Measurements from ENCODE around the gene PMVK. TPM values are rescaled to one million over a fixed set of nuclear protein-coding genes. Genes with fewer than 3 reads are reported as not detected.

The PMVK gene
- total and polyA plus RNA-seq, 2 donors (not counting 1 experiment from before 2014, with no cell fraction given), result 10.1 to 25.1 TPM

DNA sequence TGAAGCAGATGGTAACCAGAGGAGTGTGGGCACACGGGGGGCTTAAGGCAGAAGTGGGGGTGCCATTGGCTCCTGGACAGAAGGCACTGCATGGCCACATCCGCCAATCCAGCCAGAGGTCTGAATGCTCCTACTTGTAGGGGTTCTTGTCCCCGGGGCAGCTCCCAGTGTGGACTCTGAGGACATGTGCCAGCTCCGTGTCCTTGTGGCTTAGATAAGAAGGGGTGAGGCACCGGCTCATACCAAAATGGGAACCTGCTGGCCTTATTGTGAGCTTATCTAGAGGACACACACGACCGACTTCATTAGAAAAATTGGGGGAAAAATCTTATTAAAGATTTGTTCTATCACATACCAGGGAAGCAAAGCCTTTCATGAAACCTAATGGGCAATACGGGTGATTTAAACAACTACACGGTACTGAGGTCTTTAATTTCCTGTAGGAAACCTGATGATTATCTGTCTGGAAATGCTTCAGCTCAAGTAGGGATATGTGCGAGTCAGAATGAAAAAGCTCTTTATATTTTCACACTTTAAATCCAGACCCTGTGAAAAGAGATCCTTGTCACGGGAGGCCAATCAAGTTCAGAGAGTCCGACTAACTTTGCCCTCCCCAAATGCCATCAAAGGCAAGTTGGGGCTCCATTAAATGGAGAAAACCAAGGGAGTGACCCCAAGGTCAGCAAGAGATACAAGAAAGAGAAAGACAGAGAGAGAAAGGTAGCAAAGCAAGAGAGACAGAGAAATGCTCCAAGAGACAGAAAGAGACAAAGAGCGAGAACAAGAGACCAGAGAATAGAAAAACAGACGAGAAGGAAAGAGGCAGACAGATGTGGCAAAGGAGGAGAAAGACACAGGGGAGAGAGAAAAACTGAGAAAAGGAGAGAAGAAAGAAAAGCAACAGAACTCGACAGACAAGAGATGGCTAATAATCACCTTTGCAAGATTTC is 52.3 kb downstream of the PMVK start:
- no peaks in the 10 kb centered on the region for H3K4me1 ChIP-seq (ENCODE audit: control insufficient read depth, extremely low read depth, insufficient read depth, low read length)
- H3K27me3 ChIP-seq (ENCODE audit: control insufficient read depth, insufficient read depth, low read length), result peaks cover 34% of the 10 kb centered on the region
- no peak overlapping the region for H3K4me2 ChIP-seq (ENCODE audit: extremely low read depth, insufficient read depth, low read length)
- no peak overlapping the region for H3K27ac ChIP-seq (ENCODE audit: insufficient read depth, low read length)
- no peak overlapping the region for H3K4me3 ChIP-seq (replicated peaks in 1 of 4; ENCODE audit: control extremely low read depth in 1 of 4, insufficient read depth in 1 of 4, low read depth in 3 of 4, low read length in 4 of 4)
- H3K36me3 ChIP-seq (ENCODE audit: control insufficient read depth, insufficient read depth, low read length), result no peaks in the 10 kb centered on the region
- no peaks in the 10 kb centered on the region for H3K79me2 ChIP-seq (ENCODE audit: control insufficient read depth, insufficient read depth, low read length)
- H4K20me1 ChIP-seq (ENCODE audit: control insufficient read depth, extremely low read depth, insufficient read depth, low read length), result no peaks in the 10 kb centered on the region
- no peak for DNase-seq (ENCODE audit: low read depth in 2 of 2)
- H3K9ac ChIP-seq (ENCODE audit: insufficient read depth, low read length), result no peak overlapping the region
- no peak overlapping the region for H2AFZ ChIP-seq (ENCODE audit: low read length)
- no peaks in the 10 kb centered on the region for H3K9me3 ChIP-seq (ENCODE audit: control insufficient read depth, insufficient read depth, low read depth, low read length)
- TF ChIP-seq EZH2 (IDR thresholded peaks at IDR 0.05; ENCODE audit: low read length, missing control alignments), result no peak
- no peak for TF ChIP-seq CTCF (conservative IDR thresholded peaks at IDR 0.05 in 1 of 2, IDR thresholded peaks at IDR 0.05 in 1 of 2; ENCODE audit: low read depth in 1 of 2, low read length in 2 of 2)

DNA sequence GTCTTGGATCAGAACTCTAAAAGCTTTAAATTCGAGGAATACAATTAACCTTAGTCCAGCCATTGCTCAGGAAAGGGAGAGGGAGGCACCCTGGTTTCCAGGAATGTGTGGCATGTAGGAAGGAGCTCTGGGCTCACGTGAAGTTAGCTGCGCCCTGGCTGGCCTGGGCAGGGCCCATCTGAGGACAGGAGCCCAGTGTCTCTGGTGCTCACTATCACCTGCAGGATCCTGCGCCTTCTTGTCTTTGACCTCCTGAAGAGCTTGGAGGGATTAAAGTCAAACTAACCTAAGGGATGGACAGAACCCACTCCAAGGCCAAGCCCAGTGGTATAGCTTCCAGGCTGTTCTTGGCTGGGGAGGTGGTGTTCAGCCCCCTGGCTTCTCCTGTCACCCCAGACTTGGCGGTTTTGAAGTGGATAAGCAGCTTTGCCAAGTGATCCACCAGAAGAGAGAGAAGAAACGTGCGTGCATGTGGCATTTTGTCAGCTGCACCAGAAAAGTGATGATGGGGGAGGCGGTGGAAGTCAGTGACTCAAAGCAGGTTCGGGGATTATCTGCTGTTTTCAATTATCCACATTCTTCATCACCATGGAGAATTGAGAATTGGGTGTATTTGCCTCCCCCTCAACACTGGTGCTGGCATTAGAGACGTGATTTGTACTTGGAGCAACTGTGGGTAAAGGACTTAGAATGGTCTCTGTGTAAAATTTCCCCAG is 54.5 kb downstream of the PMVK start:
- no peak overlapping the region for H3K27ac ChIP-seq (ENCODE audit: insufficient read depth, low read length)
- no peak overlapping the region for H3K4me3 ChIP-seq (replicated peaks in 1 of 4; ENCODE audit: control extremely low read depth in 1 of 4, insufficient read depth in 1 of 4, low read depth in 3 of 4, low read length in 4 of 4)
- no peaks in the 10 kb centered on the region for H3K9me3 ChIP-seq (ENCODE audit: control insufficient read depth, insufficient read depth, low read depth, low read length)
- no peaks in the 10 kb centered on the region for H3K4me1 ChIP-seq (ENCODE audit: control insufficient read depth, extremely low read depth, insufficient read depth, low read length)
- H3K36me3 ChIP-seq (ENCODE audit: control insufficient read depth, insufficient read depth, low read length), result no peaks in the 10 kb centered on the region
- H4K20me1 ChIP-seq (ENCODE audit: control insufficient read depth, extremely low read depth, insufficient read depth, low read length), result no peaks in the 10 kb centered on the region
- no peak overlapping the region for H3K9ac ChIP-seq (ENCODE audit: insufficient read depth, low read length)
- H3K27me3 ChIP-seq (ENCODE audit: control insufficient read depth, insufficient read depth, low read length), result peaks cover 24% of the 10 kb centered on the region
- H3K4me2 ChIP-seq (ENCODE audit: extremely low read depth, insufficient read depth, low read length), result no peak overlapping the region
- TF ChIP-seq CTCF (conservative IDR thresholded peaks at IDR 0.05 in 1 of 2, IDR thresholded peaks at IDR 0.05 in 1 of 2; ENCODE audit: low read depth in 1 of 2, low read length in 2 of 2), result no peak
- TF ChIP-seq EZH2 (IDR thresholded peaks at IDR 0.05; ENCODE audit: low read length, missing control alignments), result no peak
- H2AFZ ChIP-seq (ENCODE audit: low read length), result no peak overlapping the region
- DNase-seq (ENCODE audit: low read depth in 2 of 2), result no peak
- H3K79me2 ChIP-seq (ENCODE audit: control insufficient read depth, insufficient read depth, low read length), result no peaks in the 10 kb centered on the region

DNA sequence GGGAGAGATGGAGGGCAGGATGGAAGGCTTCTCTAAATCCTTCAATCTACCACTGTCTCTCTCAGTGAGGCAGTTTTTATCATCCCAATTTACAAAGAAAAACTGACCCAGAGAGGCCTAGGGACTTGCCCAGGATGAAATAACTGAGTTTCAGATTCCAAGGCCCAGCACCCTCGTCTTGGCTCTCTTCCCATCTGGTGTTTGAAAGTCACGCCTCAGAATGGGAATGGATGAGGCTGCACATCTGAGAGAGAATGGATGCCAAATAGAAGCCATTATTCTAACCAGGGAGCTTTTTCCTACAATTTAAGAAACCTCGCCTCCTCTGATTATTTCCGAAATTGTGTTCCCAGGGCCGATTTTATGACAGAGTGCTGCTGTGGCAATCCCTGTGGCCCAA is 55.8 kb downstream of the PMVK start:
- no peaks in the 10 kb centered on the region for H3K4me1 ChIP-seq (ENCODE audit: control insufficient read depth, extremely low read depth, insufficient read depth, low read length)
- H3K4me2 ChIP-seq (ENCODE audit: extremely low read depth, insufficient read depth, low read length), result no peak overlapping the region
- no peak overlapping the region for H3K27ac ChIP-seq (ENCODE audit: insufficient read depth, low read length)
- no peaks in the 10 kb centered on the region for H3K9me3 ChIP-seq (ENCODE audit: control insufficient read depth, insufficient read depth, low read depth, low read length)
- H3K4me3 ChIP-seq (replicated peaks in 1 of 4; ENCODE audit: control extremely low read depth in 1 of 4, insufficient read depth in 1 of 4, low read depth in 3 of 4, low read length in 4 of 4), result no peak overlapping the region
- TF ChIP-seq CTCF (conservative IDR thresholded peaks at IDR 0.05 in 1 of 2, IDR thresholded peaks at IDR 0.05 in 1 of 2; ENCODE audit: low read depth in 1 of 2, low read length in 2 of 2), result no peak
- no peak for TF ChIP-seq EZH2 (IDR thresholded peaks at IDR 0.05; ENCODE audit: low read length, missing control alignments)
- H3K27me3 ChIP-seq (ENCODE audit: control insufficient read depth, insufficient read depth, low read length), result peaks cover 21% of the 10 kb centered on the region
- no peak for DNase-seq (ENCODE audit: low read depth in 2 of 2)
- H3K9ac ChIP-seq (ENCODE audit: insufficient read depth, low read length), result no peak overlapping the region
- no peaks in the 10 kb centered on the region for H3K36me3 ChIP-seq (ENCODE audit: control insufficient read depth, insufficient read depth, low read length)
- H2AFZ ChIP-seq (ENCODE audit: low read length), result no peak overlapping the region
- no peaks in the 10 kb centered on the region for H3K79me2 ChIP-seq (ENCODE audit: control insufficient read depth, insufficient read depth, low read length)
- H4K20me1 ChIP-seq (ENCODE audit: control insufficient read depth, extremely low read depth, insufficient read depth, low read length), result no peaks in the 10 kb centered on the region
